Activated CD8-positive, alpha-beta memory T cell treated with anti-CD3 and anti-CD28 coated beads for 1 hour (primary cell): ENCODE data around the gene ZNF44.

ENCODE experiments used
- DNase-seq, 2 donors: peaks; one replicate each; pipeline ENCODE4 v3.0.0-alpha.2; 2020; ENCODE audit warnings: low read depth in 1 of 2; ENCODE audit errors: extremely low read depth in 1 of 2

Gene ZNF44

GRCh38 chr19:12265921-12266704 is 28.6 kb downstream of the ZNF44 start:
- DNase-seq: no peak

GRCh38 chr19:12261554-12261953 is 33.1 kb downstream of the ZNF44 start:
- no peak for DNase-seq

DNA sequence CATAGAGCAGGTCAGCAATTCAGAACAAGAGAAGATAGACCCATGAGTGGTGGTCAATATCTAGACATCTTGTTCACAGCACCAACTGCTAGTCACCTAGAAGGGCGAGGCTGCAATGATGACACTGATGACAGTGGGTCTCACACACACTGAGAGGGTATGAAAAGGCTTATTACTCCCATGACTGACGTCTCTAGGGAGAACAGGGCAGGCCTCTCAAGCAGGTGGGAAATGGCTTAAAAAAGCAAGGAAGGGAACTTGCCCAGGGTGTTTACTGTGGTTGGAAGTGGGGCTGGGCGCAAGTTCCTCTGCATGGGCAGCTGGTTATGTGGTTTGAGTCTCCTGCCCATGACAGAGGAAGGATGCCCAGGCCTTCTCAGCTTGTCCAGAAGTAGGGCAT is 33.8 kb downstream of the ZNF44 start:
- no peak for DNase-seq

DNA sequence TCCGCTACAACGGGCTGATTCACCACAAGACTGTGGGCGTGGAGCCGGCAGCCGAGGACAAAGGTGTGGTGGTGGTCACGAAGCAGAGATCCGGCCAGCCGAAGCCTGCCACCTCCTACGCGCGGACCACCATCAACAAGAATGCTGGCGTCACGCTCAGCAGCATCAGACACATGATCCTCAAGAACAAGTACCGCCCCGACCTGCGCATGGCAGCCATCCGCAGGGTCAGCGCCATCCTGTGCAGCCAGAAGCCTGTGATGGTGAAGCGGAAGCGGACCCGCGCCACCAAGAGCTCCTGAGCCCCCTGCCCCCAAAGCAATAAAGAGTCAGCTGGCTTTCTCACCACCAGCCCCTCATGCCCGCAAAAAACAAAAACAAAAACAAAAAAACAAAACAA is 34.4 kb downstream of the ZNF44 start:
- DNase-seq: no peak

GRCh38 chr19:12255372-12255771 is 39.3 kb downstream of the ZNF44 start:
- DNase-seq: no peak

DNA sequence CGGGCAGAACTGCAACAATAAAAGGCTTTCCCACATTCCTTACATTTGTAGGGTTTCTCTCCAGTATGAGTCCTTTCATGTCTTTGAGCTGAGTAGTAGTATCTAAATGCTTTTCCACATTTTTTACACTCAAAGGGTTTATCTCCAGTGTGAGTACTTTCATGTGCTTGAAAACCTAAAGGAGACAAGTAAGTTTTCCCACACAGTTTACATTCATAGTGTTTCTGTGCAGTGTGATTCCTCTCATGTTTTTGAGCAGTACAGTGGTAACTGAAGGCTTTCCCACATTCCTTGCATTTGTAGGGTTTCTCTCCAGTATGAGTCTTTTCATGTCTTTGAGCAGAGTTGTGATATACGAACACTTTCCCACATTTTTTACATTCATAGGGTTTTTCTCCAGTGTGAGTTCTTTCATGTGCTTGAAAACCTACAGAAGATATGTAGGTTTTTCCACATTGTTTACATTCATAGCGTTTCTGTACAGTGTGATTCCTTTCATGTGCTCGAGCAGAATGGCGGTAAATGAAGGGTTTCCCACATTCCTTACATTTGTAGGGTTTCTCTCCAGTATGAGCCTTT is 47.0 kb downstream of the ZNF44 start:
- DNase-seq: no peak

DNA sequence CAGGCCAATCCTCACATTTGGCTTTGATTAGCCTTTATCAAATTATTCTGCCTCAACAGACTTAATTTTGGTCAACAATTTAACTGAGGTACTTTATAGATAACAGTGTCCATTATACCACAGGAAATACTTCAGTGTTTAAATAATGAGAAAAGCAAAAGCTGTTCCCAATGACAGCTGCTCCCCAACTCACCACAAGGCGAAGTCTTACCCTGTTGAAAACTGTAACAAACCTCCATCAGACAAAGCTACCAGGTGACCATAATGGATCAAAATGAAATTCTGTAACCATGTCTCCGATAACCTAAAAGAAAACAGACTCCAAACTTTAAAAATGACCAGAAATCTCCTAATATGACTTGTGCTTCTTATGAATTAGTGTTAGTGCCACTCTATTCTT is 50.3 kb downstream of the ZNF44 start:
- no peak for DNase-seq

DNA sequence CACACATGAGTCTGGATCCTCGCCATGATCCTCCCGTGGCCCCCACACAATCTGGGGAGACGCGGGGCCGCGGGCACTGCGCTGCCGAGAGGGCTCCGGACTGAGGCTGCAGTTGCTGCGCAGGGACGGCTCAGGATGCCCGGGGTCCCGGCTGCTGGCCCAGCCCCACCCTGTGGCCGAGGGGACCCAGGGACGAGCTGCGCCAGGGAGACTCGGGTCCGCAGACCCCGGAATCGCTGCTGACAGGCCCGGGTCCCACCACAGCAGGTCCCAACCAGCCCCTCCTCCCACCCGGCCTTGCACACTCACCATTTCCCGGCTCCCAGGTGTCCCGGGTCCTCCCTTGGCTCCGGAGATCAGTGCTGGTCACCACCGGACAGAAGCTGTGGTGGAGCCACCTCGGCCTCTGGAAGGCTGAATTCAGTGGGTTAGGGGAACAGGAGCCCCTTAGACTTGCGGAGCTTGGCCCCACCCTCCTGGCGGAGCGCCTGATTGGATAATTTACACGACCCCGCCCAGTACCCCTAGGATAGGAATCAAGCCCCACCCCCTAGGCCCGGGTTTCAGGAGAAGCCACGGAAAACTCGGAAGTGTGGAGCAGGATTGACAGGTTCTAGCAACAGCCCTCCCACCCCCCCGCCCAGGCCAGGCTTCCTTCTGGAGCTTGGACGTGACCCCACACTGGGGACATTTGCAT is 57.4 kb downstream of the ZNF44 start:
- no peak for DNase-seq

DNA sequence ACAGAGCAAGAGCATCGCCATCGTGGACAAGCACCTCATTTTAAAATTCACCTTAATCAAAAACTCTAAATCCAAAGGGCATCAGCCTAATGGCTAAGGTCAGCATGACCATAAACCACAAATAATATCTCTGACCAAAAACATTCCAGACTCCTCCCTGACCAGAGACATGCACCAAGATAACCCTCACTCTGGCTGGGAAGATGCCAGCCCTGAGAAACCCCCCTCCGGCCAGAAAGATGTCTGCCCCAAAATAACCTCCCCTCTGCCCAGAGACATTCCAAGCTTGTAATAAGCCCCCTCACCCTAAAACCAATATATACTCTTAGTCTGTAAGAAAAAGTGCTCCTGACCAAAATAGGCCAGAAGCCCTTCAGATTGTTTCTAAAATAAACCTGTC is 61.7 kb downstream of the ZNF44 start:
- no peak for DNase-seq

GRCh38 chr19:12230751-12231733 is 63.6 kb downstream of the ZNF44 start:
- no peak for DNase-seq

DNA sequence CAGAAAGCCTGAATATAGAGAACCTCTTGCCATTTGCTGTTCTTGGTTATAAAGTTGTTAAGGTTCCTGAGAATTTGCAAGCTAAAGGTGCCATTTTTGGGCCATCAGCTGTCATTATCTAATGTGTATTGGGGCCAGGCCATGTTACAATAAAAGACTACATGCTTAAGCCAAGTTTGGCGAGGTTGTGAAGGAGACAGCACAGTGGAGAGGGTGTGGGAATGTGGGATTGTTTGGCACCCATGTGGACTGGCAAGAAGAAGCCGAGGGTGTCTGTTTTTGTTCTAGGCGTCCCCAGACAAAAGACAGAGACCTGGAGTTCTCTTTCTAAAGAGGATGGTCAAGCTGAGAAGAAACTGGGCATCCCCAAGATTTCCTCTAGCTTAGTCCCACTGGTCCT is 64.7 kb downstream of the ZNF44 start:
- no peak for DNase-seq

GRCh38 chr19:12224676-12225075 is 70.0 kb downstream of the ZNF44 start:
- DNase-seq: no peak

DNA sequence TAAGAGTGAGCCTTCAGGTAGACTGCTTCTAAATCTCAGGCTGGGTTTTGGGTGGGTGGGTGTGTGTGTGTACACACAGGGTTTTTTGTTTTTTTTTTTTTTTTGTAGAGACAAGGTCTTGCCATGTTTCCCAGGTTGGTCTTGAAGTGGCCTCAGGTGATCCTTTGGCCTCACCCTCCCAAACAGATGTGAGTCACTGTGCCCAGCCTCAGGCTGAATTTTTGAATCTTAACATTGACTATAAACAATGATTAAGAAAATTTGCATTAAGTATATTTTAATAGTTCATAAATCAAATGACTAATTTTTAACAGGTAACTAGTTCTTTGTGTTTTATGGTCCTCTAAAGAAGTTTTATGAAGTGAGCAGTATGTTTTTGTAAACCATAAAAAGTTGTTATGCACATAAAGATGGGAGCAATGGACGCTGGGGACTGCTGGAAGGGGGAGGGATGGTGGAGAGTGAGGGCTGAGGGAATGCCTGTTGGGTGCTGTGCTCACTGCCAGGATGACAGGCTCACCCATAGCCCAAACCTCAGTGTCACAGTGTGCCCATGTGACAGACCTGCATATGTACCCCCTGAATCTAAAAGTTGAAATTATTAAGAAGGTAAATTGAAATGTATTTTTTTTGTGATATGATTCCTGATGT is 71.6 kb downstream of the ZNF44 start:
- DNase-seq: no peak
